GM13977 (cell line): ENCODE measurements around the gene NUP54.
A peak's percentile ranks its signal among the peaks of the same experiment; 100 is the strongest.

Experiments
- DNase-seq: peaks from one replicate; pipeline ENCODE4 v3.0.0; 2012; ENCODE audit warnings: low spot score
- CTCF ChIP-seq: IDR thresholded peaks from 2 replicates; pipeline ENCODE4 v1.5.1; 2012; ENCODE audit warnings: mild to moderate bottlenecking, control low read depth; ENCODE audit not compliant: insufficient read depth; ENCODE audit errors: extremely low read depth, missing control alignments
- in situ Hi-C: fragments of 300-500 bp; cut with MboI; formaldehyde crosslinking; loops from one replicate; pipeline ENCODE4 v1.12.0; 2022; ENCODE audit warnings: low sequenced_read_pairs, low pct_unique_long_range_greater_than_20kb, mixed read lengths, inconsistent platforms; ENCODE audit not compliant: unreplicated experiment

NUP54 gene

GRCh38 chr4:76188557-76188956 lies 40.4 kb upstream of the NUP54 start:
- TF ChIP-seq CTCF, result no peak
- DNase-seq, result no peak
- in situ Hi-C loops, result loop anchor here (10.0 kb wide), 1 partner anchor 186 kb away; no protein-coding TSS in a partner anchor

GRCh38 chr4:76188149-76188548 lies 40.0 kb upstream of the NUP54 start:
- in situ Hi-C loops, result loop anchor here (10.0 kb wide), 1 partner anchor 187 kb away; no protein-coding TSS in a partner anchor
- no peak for DNase-seq
- TF ChIP-seq CTCF, result no peak

GRCh38 chr4:76187152-76187551 lies 39.0 kb upstream of the NUP54 start:
- no peak for DNase-seq
- TF ChIP-seq CTCF, result no peak
- in situ Hi-C loops, result loop anchor here (10.0 kb wide), 1 partner anchor 188 kb away; no protein-coding TSS in a partner anchor

GRCh38 chr4:76182463-76182862 lies 34.3 kb upstream of the NUP54 start:
- in situ Hi-C loops, result loop anchor here (10.0 kb wide), 1 partner anchor 192 kb away; no protein-coding TSS in a partner anchor
- TF ChIP-seq CTCF, result no peak
- no peak for DNase-seq

- DNase-seq, result peak; percentile 72
- in situ Hi-C loops, result loop anchor here (10.0 kb wide), 1 partner anchor 195 kb away; no protein-coding TSS in a partner anchor
- TF ChIP-seq CTCF, result peak; percentile 84
Observed at GRCh38 chr4:76179398-76180318, 31.5 kb upstream of the NUP54 start.

GRCh38 chr4:76178296-76178695 lies 30.1 kb upstream of the NUP54 start:
- in situ Hi-C loops, result no loop called here
- no peak for DNase-seq
- TF ChIP-seq CTCF, result no peak
